CD4-positive, alpha-beta T cell treated with Interleukin-17A for 1 hour (primary cell): ENCODE data around the gene MYF5.
"Not testable (repeated sequence)": the region's sequence is repeated elsewhere in the genome, so short reads cannot be mapped to it uniquely, and the experiment has no call there.

Source experiments
- DNase-seq: peaks from one replicate; pipeline ENCODE4 v3.0.0-alpha.2; 2020

MYF5 gene

DNA sequence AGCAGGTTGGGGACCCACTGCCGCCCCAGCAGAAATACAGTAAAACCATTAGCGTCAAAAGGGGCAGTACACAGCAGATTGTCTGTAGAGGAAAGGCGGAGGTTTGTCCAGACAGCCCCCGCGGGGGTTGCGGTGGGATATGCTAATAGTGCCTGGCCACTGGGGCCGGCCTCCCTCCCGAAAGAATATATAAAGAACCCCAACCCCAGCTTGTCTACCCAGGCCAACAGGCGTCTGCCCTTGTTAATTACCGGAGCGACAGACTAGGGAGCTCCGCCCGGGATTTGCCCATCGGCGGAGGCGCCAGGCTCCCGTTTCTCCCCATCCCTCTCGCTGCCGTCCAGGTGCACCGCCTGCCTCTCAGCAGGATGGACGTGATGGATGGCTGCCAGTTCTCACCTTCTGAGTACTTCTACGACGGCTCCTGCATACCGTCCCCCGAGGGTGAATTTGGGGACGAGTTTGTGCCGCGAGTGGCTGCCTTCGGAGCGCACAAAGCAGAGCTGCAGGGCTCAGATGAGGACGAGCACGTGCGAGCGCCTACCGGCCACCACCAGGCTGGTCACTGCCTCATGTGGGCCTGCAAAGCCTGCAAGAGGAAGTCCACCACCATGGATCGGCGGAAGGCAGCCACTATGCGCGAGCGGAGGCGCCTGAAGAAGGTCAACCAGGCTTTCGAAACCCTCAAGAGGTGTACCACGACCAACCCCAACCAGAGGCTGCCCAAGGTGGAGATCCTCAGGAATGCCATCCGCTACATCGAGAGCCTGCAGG lies at the start of gene MYF5:
TSS of gene MYF5 (plus strand) at position 217 of the 774 bp plus-strand sequence. CDS start at position 369, 152 bp downstream.
- no peak for DNase-seq

- DNase-seq, result no peak
These were observed 46.5 kb upstream of the MYF5 start for GRCh38 chr12:80670214-80670613.

GRCh38 chr12:80676042-80676636 lies 40.6 kb upstream of the MYF5 start:
- DNase-seq, result not testable (repeated sequence)

GRCh38 chr12:80676856-80677255 lies 39.9 kb upstream of the MYF5 start:
- no peak for DNase-seq

DNA sequence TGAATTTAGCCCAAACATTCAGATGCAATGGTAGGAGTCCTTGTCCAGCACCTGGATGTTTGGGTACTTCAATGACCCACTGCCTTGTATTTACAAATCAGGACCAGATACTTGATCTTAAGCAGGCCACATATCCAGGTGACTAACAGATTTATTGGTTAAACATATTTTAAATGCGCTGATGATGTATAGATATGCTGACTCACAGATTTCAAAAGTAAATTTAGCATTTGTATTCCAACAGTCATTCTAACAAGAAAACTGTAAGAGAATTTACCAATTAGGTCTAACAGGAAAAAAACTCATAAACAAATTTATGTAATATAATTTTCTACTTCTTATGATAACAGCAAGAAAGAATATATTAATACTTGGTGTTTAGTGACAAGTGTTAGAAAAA lies 38.7 kb upstream of the MYF5 start:
- DNase-seq, result no peak

GRCh38 chr12:80679346-80680131 lies 37.2 kb upstream of the MYF5 start:
- DNase-seq, result no peak

DNA sequence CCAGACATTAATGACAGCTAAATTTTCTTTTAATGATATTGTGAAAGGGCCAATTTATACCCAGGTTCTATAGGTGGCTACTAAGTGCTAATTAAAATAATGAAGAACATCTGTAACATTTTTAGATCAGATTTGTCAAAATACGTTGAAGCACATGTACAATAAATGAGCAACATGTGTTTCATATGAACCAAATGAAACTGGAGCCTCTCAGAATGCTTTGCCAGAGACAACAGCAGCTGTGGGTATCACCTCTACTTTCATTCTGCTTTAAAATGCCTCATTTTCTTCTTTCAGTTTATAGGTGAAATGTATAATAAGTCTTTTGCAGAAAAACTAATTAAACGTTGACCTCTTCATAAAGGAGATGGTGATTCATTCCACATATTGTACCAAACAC lies 35.4 kb upstream of the MYF5 start:
- no peak for DNase-seq

- no peak for DNase-seq
These were observed 34.9 kb upstream of the MYF5 start for GRCh38 chr12:80681786-80682185.

DNA sequence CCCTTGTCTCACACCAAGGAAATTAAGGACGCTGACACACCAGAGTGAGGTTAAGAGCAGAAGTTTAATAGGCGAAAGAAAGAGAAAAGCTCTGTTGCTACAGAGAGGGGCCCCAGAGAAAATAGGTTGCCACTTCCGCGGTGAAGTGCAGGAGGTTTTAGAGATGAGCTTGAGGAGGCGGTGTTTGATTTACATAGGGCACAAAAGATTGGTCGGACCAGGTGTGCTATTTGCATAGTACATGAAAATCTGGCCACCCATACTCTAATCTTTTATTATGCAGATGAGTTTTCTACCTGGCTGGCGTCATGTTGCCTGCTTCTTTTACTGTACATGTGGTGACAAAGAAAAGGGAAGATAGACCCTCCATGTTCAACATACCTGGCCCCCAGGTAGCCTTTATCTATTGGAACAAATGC lies 32.6 kb upstream of the MYF5 start:
- no peak for DNase-seq

GRCh38 chr12:80690090-80690489 lies 26.6 kb upstream of the MYF5 start:
- DNase-seq, result no peak

DNA sequence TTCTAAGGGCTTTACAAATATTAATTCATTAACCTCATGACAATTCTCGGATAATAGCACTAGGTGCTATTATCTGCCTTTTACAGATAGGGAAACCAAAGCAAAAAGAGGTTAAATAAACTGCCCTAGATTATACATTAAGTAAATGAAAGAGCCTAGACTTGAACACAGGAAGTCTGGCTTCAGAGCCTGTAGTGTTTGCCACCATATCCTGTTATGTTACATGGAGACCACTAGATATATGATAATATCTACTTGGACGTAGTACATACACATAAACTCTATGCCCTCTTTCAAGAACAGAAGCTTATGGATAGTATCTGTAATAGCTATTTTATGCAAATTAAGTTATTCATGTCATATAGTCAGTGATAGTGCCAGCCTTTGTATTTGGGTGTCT lies 26.2 kb upstream of the MYF5 start:
- DNase-seq, result no peak

- no peak for DNase-seq
These were observed 24.6 kb upstream of the MYF5 start for GRCh38 chr12:80692114-80692513.

DNA sequence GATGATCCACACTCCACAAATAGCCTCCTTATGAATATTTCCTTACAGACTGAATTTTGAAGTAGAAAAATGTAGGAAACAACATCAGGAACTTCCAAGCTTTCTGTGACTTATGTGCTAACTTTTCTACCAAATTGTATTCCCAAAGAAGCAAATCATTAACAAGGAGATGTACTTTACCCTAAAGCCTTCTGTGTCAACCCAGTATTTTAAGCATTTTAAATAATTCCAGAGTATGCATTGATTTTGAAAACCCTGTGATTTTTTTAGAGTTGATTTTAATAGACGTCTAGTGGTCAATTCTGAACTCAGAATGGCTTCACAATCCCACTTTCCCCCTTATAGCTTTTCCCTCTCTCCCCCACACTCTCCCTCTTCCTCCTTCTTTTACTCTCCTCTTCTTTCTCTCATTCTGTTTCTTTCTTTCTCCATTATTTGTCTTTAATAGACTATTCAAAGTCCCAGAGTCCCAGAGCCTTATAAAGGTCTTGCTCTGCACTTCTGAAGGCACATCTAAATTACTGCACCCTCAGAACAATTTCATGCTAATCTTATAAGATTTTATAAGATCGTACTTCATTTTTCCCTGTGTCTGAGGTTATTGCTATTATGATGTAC lies 19.3 kb upstream of the MYF5 start:
- no peak for DNase-seq

GRCh38 chr12:80698256-80698655 lies 18.5 kb upstream of the MYF5 start:
- DNase-seq, result no peak

- no peak for DNase-seq
These were observed 17.7 kb upstream of the MYF5 start for GRCh38 chr12:80698847-80699542.

- DNase-seq, result no peak
These were observed 16.4 kb upstream of the MYF5 start for GRCh38 chr12:80700327-80700726.

GRCh38 chr12:80701388-80701787 lies 15.3 kb upstream of the MYF5 start:
- DNase-seq, result no peak

GRCh38 chr12:80702889-80703805 lies 13.6 kb upstream of the MYF5 start:
- DNase-seq, result no peak

DNA sequence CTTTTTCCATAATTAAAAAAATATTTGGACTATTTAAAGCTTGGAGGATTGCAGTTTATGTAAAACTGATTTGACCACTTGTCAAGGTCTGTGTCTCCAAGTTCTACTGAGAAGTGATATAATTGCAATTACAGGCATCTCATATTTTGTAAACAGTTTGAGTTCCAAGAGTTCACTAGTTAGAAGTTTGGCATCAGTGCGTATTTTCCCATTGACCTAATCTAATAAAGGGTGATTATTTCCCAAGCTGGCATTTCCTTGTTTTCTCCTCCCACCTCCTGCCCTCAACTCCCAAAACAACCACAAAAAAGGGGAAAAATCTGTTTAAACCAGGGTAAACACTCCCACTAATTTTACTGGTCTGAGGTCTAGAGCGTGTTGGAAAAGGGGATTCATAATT lies 12.3 kb upstream of the MYF5 start:
- DNase-seq, result no peak

- no peak for DNase-seq
These were observed 9.4 kb upstream of the MYF5 start, which contains the start of gene MYF6 for GRCh38 chr12:80707126-80707829. TSS of gene MYF6 (plus strand) at chr12:80707634. CDS start at chr12:80707720, 86 bp downstream.

DNA sequence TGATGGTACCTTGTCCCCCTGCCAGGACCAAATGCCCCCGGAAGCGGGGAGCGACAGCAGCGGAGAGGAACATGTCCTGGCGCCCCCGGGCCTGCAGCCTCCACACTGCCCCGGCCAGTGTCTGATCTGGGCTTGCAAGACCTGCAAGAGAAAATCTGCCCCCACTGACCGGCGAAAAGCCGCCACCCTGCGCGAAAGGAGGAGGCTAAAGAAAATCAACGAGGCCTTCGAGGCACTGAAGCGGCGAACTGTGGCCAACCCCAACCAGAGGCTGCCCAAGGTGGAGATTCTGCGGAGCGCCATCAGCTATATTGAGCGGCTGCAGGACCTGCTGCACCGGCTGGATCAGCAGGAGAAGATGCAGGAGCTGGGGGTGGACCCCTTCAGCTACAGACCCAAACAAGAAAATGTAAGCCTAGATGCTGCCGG lies 8.9 kb upstream of the MYF5 start:
- no peak for DNase-seq
